Measurements from ENCODE around the gene ATP2C2.

GRCh38 chr16:84461029-84461412 lies 92.7 kb downstream of the ATP2C2 start:
- TF ChIP-seq CTCF (IDR thresholded peaks at IDR 0.05) (no peak), POLR2A (IDR thresholded peaks at IDR 0.05) (no peak)
